GM18861 (cell line): Measurements from ENCODE around the gene RNF217.
"Not testable (repeated sequence)": the region's sequence is repeated elsewhere in the genome, so short reads cannot be mapped to it uniquely, and the experiment has no call there.

Experiments used
- ATAC-seq: cut with Tn5 transposase; IDR thresholded peaks from one replicate; pipeline ENCODE4 v1.9.1; 2021; ENCODE audit not compliant: unreplicated experiment

RNF217 gene, protein sequence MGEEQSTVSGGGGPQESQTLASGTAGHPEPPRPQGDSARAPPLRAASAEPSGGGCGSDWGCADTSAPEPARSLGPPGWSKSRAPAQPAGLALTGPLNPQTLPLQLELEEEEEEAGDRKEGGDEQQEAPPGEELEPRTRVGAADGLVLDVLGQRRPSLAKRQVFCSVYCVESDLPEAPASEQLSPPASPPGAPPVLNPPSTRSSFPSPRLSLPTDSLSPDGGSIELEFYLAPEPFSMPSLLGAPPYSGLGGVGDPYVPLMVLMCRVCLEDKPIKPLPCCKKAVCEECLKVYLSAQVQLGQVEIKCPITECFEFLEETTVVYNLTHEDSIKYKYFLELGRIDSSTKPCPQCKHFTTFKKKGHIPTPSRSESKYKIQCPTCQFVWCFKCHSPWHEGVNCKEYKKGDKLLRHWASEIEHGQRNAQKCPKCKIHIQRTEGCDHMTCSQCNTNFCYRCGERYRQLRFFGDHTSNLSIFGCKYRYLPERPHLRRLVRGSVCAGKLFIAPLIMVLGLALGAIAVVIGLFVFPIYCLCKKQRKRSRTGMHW

GRCh38 chr6:124961777-124962638, at the start of gene RNF217:
RNF217 (plus strand) TSS chr6:124962437; CDS start chr6:124962545, 108 bp downstream.
- ATAC-seq, result peak; percentile 37

- no peak for ATAC-seq
These were observed 49.2 kb upstream of the RNF217 start for GRCh38 chr6:124913056-124913455.

DNA sequence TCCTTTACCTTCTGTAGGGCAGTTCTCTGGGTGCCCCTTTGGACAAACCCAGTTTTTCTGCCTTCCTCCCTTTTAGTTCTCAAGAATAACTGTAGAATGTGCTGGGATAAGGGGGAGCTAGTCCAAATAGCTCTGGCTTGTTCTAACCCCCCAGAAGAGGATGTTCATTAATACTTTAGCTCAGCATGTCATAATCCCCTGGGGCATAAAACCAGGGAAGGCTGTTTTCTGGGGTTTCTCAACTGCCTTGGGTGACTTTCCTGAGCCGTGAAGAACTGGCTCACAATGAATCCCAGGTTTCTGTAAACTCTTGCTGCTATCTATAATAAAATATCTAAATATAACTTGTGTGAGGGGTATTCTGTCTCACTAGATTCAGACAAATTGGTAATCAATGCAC, 44.5 kb upstream of the RNF217 start:
- no peak for ATAC-seq

- ATAC-seq, result not testable (repeated sequence)
These were observed 42.5 kb upstream of the RNF217 start for GRCh38 chr6:124919703-124920102.

DNA sequence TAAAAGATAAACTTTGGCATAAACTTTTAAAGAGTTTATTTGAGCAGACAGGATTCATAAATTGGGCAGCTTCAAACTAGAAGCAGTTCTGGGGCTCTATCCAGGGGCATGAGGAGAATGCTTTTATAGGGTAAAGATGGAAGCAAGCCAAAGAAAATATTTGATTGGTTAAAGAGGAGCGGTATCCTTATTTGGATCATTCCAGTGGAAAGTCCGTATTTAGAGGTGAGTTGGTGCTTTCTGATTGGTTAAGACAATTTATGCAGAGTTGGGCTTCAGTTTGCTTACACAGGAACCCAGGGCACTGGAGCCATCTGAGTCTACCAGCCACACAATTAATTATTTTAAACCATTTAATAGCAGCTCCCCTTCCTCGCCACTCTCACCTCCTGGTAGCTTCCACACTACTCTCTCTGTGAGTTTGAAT, 37.9 kb upstream of the RNF217 start:
- no peak for ATAC-seq

- no peak for ATAC-seq
These were observed 35.8 kb upstream of the RNF217 start for GRCh38 chr6:124926435-124926834.

GRCh38 chr6:124927806-124928205, 34.4 kb upstream of the RNF217 start:
- ATAC-seq, result no peak

- ATAC-seq, result no peak
These were observed 33.4 kb upstream of the RNF217 start for GRCh38 chr6:124928851-124929250.

DNA sequence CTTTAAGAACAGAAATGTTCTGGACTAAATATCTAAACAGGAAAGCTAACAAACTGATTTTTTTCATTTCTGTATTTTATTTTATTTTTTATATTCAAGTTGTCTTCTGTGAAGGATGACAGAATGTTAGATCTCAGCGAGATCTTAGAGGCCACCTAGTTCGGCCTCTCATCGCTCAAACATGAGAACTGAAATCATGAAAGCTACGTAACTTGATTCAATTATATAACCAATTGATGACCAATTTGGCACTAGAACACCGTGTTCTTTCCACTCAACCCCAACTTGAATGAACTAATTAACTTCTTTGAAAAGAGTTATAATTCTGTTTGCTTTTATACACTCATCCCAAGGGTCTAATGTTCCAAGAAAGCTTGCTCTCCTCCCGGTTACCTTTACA, 24.6 kb upstream of the RNF217 start:
- no peak for ATAC-seq

GRCh38 chr6:124941259-124941658, 21.0 kb upstream of the RNF217 start:
- peak; percentile 94 for ATAC-seq

- ATAC-seq, result no peak
These were observed 18.6 kb upstream of the RNF217 start for GRCh38 chr6:124943658-124944057.

GRCh38 chr6:124947971-124948451, 14.2 kb upstream of the RNF217 start:
- ATAC-seq, result no peak

DNA sequence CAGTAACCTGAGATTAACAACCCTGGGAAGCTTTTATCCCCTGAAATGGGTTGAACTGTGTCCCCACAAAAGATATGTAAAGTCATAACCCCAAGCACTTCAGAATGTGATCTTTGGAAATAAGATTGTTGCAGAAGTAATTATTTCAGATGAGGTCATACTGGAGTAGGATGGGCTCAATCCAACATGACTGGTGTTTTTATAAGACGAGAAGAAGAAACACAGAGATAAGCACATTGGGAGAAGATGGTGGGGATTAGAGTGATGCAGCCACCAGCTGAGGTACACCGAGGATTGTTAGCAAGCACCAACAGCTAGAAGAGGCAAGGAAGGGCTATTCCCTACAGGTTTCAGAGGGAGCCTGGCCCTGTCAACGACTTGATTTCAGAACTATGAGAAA, 12.5 kb upstream of the RNF217 start:
- no peak for ATAC-seq

DNA sequence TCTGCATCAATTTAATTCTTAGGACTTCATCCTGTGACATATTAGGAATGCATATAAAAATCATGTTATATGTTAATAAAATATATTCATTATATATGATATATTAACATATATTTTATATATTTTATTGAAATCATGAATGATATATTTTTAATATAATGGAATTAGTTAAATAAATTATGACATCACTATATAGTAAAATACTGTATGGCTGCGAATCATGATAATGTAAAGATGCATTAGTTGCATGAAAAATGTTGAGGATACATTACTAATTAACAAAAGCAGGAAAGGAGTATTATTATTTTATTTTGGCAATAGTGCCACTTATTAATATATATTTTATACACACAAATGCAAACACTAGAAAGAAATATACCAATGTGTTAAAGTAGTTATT, 8.4 kb upstream of the RNF217 start:
- ATAC-seq, result no peak

- no peak for ATAC-seq
These were observed 7.0 kb upstream of the RNF217 start for GRCh38 chr6:124955108-124955856.

- no peak for ATAC-seq
These were observed 6.2 kb upstream of the RNF217 start for GRCh38 chr6:124956018-124956417.

DNA sequence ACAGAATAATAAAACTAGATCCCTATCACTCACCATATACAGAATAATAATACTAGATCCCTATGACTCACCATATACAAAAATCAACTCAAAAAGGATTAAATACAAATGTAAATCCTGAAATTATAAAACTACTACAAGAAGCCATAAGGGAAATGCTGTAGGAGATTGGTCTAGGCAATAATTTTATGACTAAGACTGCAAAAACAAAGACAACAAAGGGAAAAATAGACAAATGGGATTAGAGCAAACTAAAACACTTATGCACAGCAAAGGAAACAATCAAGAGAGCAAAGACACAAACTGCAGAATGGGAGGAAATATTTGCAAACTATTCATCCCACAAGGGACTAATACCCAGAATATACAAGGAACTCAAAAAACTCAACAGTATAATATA, 4.1 kb upstream of the RNF217 start:
- no peak for ATAC-seq

GRCh38 chr6:124958759-124959354, 3.4 kb upstream of the RNF217 start:
- ATAC-seq, result no peak

- no peak for ATAC-seq
These were observed 1.3 kb upstream of the RNF217 start for GRCh38 chr6:124960757-124961463.

DNA sequence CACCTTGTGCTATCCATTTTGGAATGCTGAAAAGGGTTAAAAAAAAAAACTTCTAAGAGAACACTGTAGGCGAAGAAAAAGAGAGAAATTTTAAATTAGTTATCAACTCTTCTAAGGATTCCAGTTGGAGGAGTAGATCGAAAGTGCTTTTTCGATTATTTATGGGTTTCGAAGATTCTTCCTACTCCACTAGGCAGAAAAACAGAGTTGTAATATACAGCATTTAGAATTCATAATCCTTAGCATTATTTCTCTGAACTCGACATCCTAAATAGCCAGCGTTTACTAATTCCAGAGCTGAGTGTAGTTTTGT, 817 bp upstream of the RNF217 start:
- no peak for ATAC-seq
